ENCODE data around the gene SLMAP. TPM values are rescaled to one million over a fixed set of nuclear protein-coding genes. Genes with fewer than 3 reads are reported as not detected.

Gene SLMAP
- total and polyA plus RNA-seq, 2 of the 4 experiments (the other 2 are of a cell fraction), result 15.5 to 26.5 TPM

DNA sequence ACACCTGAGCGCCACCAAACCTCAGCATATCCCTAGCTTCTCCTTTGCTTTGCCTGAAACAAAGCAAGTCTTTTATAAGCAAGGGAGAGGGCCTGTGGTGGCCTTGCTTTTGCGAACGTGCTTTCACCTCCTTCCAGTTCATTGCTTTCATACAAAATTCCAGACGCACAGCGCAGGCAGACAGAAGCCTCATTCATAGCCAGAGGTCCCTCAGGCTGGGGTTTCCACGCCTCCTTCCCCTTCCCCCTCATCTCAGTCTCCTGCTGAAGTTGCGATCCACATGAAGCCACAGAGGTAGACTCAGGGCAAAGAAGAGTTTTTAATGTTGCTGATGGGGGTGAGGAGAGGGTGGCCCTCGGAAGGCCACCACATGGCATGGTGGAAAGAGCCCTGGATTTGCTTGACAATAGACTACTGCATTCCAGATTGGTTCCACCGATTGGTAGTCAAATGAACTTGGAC, 192.7 kb downstream of the SLMAP start:
- ATAC-seq (ENCODE audit: low read depth) (no peak), DNase-seq (no peak)
- Histone ChIP-seq H2BK15ac (ENCODE audit: low read depth, low read length) (peak overlapping the region; percentile 43; the same call in 1 of the 3 replicates), H3K27ac (ENCODE audit: insufficient read depth, low read length) (no peak overlapping the region), H3K9me3 (ENCODE audit: control insufficient read depth, insufficient read depth, low read length) (no peaks in the 10 kb centered on the region), H3K36me3 (ENCODE audit: control insufficient read depth, insufficient read depth, low read length) (no peaks in the 10 kb centered on the region), H3K79me1 (ENCODE audit: low read depth in 1 of 2, low read length in 2 of 2) (0 out of 4 replicates have a peak, but pooled peaks cover 0 to 8% of the 10 kb centered on the region in 2 experiments), H2BK5ac (ENCODE audit: low read depth, low read length, poor library complexity, severe bottlenecking) (no peak overlapping the region), H3K27me3 (ENCODE audit: control insufficient read depth, insufficient read depth, low read length) (no peaks in the 10 kb centered on the region), H2AFZ (replicated peaks; ENCODE audit: low read length, poor library complexity) (no peak overlapping the region), H3K18ac (ENCODE audit: low read depth, low read length) (no peak overlapping the region), H3K9ac (ENCODE audit: low read depth, low read length) (no peak overlapping the region), H3K56ac (ENCODE audit: extremely low read depth, insufficient read depth, low read length) (no peak overlapping the region), H3K4ac (ENCODE audit: low read depth, low read length) (peak overlapping the region; percentile 40; the same call in 1 of the 2 replicates), H3K4me2 (ENCODE audit: low read depth, low read length) (no peak overlapping the region), H2AK9ac (replicated peaks; ENCODE audit: low read depth, low read length, poor library complexity) (no peak overlapping the region), H2BK120ac (ENCODE audit: low read depth, low read length) (peak overlapping the region; percentile 33; the same call in 1 of the 2 replicates), H4K20me1 (ENCODE audit: insufficient read depth, low read length) (no peaks in the 10 kb centered on the region), H2AK5ac (ENCODE audit: low read depth, low read length) (peak overlapping the region; percentile 11; the same call in 1 of the 2 replicates), H4K91ac (ENCODE audit: insufficient read depth, low read depth, low read length) (peak overlapping the region; percentile 22; the same call in 1 of the 2 replicates), H3K9me1 (ENCODE audit: insufficient read depth, low read length) (peaks cover 11% of the 10 kb centered on the region), H3K14ac (replicated peaks; ENCODE audit: low read depth, low read length) (no peak overlapping the region), H2BK20ac (ENCODE audit: low read depth, low read length) (no peak overlapping the region), H4K5ac (ENCODE audit: low read depth, low read length) (no peak overlapping the region), H4K8ac (ENCODE audit: low read depth in 2 of 2, low read length in 2 of 2) (peak overlapping the region in 1 of 2 experiments; percentile 35; a peak in 1 of 4 replicates), H3K4me1 (ENCODE audit: control insufficient read depth, insufficient read depth, low read length) (peaks cover 18% of the 10 kb centered on the region), H3K4me3 (ENCODE audit: insufficient read depth, low read depth, low read length) (no peak overlapping the region), H3K23ac (ENCODE audit: low read depth, low read length) (peak overlapping the region; percentile 10; the same call in 1 of the 2 replicates)
- dilution Hi-C loops (cut with HindIII; ENCODE audit: low sequenced_read_pairs, unreplicated experiment) (no loop called here), in situ Hi-C loops (cut with MboI; ENCODE audit: low sequenced_read_pairs) (no loop called here), intact Hi-C loops (cut with micrococcal nuclease) (no loop called here)
- ChIA-PET CTCF (no interaction called here), POLR2A (ENCODE audit: unreplicated experiment) (no interaction called here)
- TF ChIP-seq CEBPB (IDR thresholded peaks at IDR 0.05; ENCODE audit: low read depth, low read length) (no peak), MXI1 (IDR thresholded peaks at IDR 0.05; ENCODE audit: borderline replicate concordance, low read depth, low read length) (no peak), FOS (IDR thresholded peaks at IDR 0.05; ENCODE audit: low read depth, low read length) (no peak), RCOR1 (IDR thresholded peaks at IDR 0.05; ENCODE audit: insufficient replicate concordance, low read length) (no peak), BHLHE40 (IDR thresholded peaks at IDR 0.05; ENCODE audit: low read depth, low read length) (no peak), NFE2L2 (IDR thresholded peaks at IDR 0.05; ENCODE audit: low read depth, low read length) (no peak), SMC3 (IDR thresholded peaks at IDR 0.05; ENCODE audit: low read depth, low read length) (no peak), RAD21 (IDR thresholded peaks at IDR 0.05; ENCODE audit: low read length) (no peak), MAFK (IDR thresholded peaks at IDR 0.05; ENCODE audit: low read depth, low read length) (no peak), MAZ (IDR thresholded peaks at IDR 0.05; ENCODE audit: borderline replicate concordance, low read depth, low read length) (no peak), CHD1 (IDR thresholded peaks at IDR 0.05; ENCODE audit: low read depth, low read length) (no peak), POLR2A (IDR thresholded peaks at IDR 0.05; ENCODE audit: low read depth, low read length) (no peak), RFX5 (IDR thresholded peaks at IDR 0.05; ENCODE audit: low read depth, low read length) (no peak)
- TF ChIP-seq, protein P1, sequence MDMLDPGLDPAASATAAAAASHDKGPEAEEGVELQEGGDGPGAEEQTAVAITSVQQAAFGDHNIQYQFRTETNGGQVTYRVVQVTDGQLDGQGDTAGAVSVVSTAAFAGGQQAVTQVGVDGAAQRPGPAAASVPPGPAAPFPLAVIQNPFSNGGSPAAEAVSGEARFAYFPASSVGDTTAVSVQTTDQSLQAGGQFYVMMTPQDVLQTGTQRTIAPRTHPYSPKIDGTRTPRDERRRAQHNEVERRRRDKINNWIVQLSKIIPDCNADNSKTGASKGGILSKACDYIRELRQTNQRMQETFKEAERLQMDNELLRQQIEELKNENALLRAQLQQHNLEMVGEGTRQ (IDR thresholded peaks at IDR 0.05; ENCODE audit: low read depth, low read length), result no peak
- TF ChIP-seq, protein P2, sequence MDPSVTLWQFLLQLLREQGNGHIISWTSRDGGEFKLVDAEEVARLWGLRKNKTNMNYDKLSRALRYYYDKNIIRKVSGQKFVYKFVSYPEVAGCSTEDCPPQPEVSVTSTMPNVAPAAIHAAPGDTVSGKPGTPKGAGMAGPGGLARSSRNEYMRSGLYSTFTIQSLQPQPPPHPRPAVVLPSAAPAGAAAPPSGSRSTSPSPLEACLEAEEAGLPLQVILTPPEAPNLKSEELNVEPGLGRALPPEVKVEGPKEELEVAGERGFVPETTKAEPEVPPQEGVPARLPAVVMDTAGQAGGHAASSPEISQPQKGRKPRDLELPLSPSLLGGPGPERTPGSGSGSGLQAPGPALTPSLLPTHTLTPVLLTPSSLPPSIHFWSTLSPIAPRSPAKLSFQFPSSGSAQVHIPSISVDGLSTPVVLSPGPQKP (IDR thresholded peaks at IDR 0.05; ENCODE audit: borderline replicate concordance, low read depth, low read length), result no peak
- TF ChIP-seq, protein P3, sequence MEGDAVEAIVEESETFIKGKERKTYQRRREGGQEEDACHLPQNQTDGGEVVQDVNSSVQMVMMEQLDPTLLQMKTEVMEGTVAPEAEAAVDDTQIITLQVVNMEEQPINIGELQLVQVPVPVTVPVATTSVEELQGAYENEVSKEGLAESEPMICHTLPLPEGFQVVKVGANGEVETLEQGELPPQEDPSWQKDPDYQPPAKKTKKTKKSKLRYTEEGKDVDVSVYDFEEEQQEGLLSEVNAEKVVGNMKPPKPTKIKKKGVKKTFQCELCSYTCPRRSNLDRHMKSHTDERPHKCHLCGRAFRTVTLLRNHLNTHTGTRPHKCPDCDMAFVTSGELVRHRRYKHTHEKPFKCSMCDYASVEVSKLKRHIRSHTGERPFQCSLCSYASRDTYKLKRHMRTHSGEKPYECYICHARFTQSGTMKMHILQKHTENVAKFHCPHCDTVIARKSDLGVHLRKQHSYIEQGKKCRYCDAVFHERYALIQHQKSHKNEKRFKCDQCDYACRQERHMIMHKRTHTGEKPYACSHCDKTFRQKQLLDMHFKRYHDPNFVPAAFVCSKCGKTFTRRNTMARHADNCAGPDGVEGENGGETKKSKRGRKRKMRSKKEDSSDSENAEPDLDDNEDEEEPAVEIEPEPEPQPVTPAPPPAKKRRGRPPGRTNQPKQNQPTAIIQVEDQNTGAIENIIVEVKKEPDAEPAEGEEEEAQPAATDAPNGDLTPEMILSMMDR (conservative IDR thresholded peaks at IDR 0.05; ENCODE audit: low read depth, low read length), result no peak
- WGBS, 2 experiments (ENCODE audit: extremely low coverage in 2 of 2, insufficient read length in 1 of 2), result 90% methylated on average over 2 of the region's 9 CpGs; no CpG with 5 or more reads in 1 of the 2 experiments
- BruUV-seq (replicated peaks), result no TSS peak
